ENCODE measurements around the gene KLC3.

Gene KLC3

GRCh38 chr19:45349430-45349941 is 8.9 kb downstream of the KLC3 start:
- DNase-seq = no peak

- DNase-seq = no peak
Observed at GRCh38 chr19:45350477-45351058, 10.0 kb downstream of the KLC3 start.

- DNase-seq = no peak
Observed at GRCh38 chr19:45351401-45351952, 10.9 kb downstream of the KLC3 start.

- no peak for DNase-seq
Observed at GRCh38 chr19:45352062-45352461, 11.5 kb downstream of the KLC3 start.

GRCh38 chr19:45352471-45352870 is 11.9 kb downstream of the KLC3 start:
- DNase-seq = no peak

- DNase-seq = no peak
Observed at GRCh38 chr19:45352914-45353796, 12.6 kb downstream of the KLC3 start.

GRCh38 chr19:45354241-45354842 is 13.8 kb downstream of the KLC3 start:
- no peak for DNase-seq

GRCh38 chr19:45355402-45355801 is 14.9 kb downstream of the KLC3 start:
- no peak for DNase-seq

GRCh38 chr19:45355910-45356309 is 15.4 kb downstream of the KLC3 start:
- no peak for DNase-seq

- DNase-seq = no peak
Observed at GRCh38 chr19:45356760-45357444, 16.4 kb downstream of the KLC3 start.

GRCh38 chr19:45357445-45357783 is 16.9 kb downstream of the KLC3 start:
- no peak for DNase-seq

- DNase-seq = no peak
Observed at GRCh38 chr19:45358213-45358792, 17.8 kb downstream of the KLC3 start.

GRCh38 chr19:45361608-45362007 is 21.1 kb downstream of the KLC3 start:
- DNase-seq = no peak

GRCh38 chr19:45362291-45362690 is 21.7 kb downstream of the KLC3 start:
- DNase-seq = no peak

GRCh38 chr19:45363861-45364459 is 23.4 kb downstream of the KLC3 start:
- DNase-seq = no peak

- no peak for DNase-seq
Observed at GRCh38 chr19:45364696-45365095, 24.1 kb downstream of the KLC3 start.

- DNase-seq = no peak
Observed at GRCh38 chr19:45368127-45368526, 27.6 kb downstream of the KLC3 start.

GRCh38 chr19:45368737-45369340 is 28.3 kb downstream of the KLC3 start:
- DNase-seq = no peak

- DNase-seq = peak; percentile 100
Observed at GRCh38 chr19:45370410-45371204, 30.1 kb downstream of the KLC3 start, which contains the start of gene ERCC2. Gene ERCC2, minus strand, starts transcription at chr19:45370573. Its CDS starts 33 bp downstream, at chr19:45370540.

- no peak for DNase-seq
Observed at GRCh38 chr19:45376045-45376724, 35.6 kb downstream of the KLC3 start.
